ENCODE measurements around the gene ACLY.
A peak's percentile ranks its signal among the peaks of the same experiment; 100 is the strongest.
"Not testable (repeated sequence)": the region's sequence is repeated elsewhere in the genome, so short reads cannot be mapped to it uniquely, and the experiment has no call there.

The ACLY gene

DNA sequence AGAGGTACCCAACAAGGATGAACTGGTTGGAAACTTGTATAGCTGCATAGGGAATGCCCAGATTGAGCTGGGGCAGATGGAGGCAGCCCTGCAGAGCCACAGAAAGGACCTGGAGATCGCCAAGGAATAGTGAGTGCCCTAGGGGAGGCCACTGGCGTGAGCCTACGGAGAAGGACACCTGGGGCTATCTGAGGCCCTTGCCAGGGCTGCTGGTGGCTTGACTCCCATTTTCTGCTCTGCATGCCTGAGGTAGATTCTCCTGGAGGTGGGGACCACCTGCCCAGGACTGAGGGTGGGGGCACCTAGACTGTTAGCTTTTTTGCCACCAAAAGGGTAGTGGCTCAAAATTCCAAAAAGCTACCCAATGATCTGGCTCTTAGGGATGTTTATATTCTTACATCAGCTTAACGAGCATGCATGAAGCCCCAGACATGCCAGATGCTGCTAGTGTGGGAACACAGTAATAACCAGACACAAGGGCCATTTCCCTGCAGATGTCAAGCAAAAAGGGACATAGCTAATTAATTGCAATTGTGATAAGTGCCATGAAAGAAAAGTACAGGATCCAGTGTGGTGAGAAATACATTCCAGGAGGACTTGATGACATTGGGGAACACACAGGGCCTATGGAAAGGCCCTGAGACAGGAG lies 20.4 kb upstream of the ACLY start:
- peak; percentile 49 for DNase-seq

DNA sequence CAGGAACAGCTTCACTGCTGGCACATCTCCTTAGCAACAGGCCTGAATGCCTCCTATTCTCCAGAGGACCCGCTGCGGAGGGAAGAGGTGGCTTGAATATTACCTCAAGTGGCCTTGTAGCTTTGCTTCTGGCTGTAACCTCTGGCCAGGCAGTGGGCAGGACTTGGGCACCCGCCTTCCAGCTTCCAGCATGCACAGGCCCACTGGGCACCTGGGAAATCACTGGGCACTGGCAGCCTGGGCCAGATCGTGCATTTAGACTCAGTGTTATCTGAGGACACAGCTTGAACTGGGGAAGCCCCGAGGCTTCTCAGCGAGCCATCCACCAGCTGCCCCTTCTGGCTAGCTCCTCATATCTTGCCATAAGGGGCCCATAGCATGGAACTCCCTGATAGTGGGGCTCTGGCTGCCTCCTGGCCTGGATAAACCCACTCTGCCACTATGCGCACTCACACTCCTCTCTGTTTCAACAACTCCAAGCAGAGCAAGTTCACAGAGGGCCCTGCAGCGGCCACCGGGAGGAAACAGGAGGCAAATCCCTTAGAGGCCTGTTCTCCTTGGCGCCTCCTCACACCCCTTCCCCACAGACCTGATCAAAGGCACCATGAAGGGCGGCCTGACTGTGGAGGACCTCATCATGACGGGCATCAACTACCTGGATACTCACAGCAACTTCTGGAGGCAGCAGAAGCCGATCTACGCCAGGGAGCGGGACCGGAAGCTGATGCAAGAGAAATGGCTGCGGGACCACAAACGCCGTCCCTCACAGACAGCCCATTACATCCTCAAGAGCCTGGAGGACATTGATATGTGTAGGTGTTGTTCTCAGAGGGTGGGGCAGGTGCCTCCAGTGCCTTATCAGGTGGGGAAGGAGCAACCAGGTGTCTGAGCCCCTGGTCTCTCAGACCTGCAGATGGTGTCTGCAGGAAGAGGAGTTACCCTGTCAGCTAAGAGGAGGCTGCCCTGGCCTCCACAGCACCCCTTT lies 19.5 kb upstream of the ACLY start:
- no peak for DNase-seq

DNA sequence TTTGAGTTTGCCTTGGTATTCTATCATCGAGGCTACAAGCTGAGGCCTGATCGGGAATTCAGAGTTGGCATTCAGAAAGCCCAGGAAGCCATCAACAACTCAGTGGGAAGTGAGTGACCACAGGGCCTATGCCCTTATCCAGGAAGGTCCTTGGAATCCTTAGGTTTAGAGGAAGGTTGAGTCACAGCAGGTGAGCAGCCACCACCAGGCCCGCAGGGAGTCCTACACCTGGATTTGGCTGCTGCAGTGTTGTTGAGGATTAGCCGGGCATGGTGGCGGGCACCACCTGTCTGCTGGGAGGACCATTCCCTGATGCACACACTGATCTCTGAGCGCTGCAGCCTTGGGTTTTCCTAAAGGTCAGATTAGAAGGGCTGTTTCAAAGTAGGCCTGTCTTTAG lies 16.9 kb upstream of the ACLY start:
- no peak for DNase-seq

DNA sequence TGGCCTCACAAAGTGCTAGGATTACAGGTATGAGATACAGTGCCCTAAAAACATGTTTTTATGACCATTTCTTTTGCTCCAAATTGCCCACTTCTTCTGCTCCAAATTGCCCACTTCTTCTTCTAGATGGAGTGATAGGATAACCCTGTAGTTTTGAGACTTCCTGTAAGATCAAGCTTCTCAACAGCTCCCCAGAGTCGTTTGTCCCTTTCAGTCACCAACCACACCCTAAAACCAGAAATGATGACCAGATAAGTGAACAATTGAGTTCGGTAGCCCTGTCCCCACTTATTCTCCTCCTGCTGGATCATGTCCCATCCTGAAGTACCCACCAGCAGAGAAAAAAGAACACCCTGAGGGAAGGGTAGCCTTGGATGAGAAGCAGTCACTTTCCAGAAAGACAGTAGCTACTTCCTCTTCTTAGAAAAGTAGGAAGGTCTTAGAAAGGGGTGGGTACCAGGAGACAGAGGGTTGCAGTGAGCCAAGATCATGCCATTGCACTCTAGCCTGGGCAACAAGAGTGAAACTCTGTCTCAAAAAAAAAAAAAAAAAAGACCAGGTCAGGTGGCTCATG lies 14.2 kb upstream of the ACLY start:
- no peak for DNase-seq

DNA sequence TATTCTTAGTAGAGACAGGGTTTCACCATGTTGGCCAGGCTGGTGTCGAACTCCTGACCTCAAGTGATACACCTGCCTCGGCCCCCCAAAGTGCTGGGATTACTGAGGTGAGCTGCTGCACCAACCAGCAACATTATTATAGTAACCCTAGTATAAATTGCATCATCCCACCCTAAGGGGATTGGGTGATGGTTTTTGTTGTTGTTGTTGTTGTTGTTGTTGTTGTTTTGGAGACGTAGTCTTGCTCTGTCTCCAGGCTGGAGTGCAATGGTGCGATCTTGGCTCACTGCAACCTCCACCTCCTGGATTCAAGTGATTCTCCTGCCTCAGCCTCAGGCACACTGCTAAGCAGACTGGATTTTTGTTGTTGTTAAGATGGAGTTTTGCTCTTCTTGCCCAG lies 13.0 kb upstream of the ACLY start:
- DNase-seq: not testable (repeated sequence)

DNA sequence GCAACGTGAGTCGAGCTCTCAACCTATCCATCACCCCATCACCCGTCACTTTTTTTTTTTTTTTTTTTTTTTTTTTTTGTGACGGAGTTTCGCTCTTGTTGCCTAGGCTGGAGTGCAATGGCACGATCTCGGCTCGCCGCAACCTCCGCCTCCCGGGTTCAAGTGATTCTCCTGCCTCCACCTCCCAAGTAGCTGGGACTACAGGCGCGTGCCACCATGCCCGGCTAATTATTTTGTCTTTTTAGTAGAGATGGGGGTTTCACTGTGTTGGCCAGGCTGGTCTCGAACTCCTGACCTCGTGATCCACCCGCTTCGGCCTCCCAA lies 12.0 kb upstream of the ACLY start:
- DNase-seq: not testable (repeated sequence)

DNA sequence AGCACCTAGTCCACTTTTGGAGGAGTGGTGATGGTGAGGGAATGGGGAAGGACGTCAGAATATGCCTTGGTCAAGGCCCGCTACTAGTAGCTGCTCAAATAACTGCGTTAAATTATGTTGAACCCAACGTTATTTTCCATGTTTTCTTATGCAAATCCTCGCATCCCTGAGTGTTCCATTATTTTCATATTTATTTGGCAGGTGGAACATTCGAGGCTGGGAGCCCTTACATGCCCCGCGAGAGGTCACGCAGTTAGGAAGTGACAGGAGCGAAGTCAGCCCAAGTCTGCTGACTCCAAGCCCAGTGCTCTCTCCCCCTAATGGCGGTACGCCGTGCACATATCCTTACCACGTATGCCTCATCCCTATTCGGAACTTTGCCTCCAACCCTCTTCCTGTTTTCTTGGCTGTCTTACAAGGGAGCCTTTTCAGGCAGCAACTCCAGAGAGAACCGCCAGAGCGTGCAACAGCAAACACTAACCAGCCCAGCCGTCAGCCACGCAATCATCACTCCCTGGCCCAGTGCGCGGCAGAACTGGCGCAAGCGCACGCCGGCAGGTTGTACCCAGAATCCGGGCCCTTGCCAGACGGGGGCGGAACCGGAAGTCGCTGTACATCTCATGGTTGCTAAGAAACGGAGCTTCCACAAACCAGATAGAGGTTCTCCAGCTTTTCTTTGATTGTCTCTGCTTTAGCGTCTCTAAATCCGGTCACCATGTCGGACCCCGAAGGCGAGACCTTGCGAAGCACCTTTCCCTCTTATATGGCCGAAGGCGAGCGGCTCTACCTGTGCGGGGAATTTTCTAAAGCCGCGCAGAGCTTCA lies 11.5 kb upstream of the ACLY start, which contains the start of gene ODAD4:
Gene ODAD4, plus strand, starts transcription at position 609 of the 824 bp plus-strand sequence. Its CDS starts 107 bp downstream, at position 716.
- peak; percentile 96 for DNase-seq

DNA sequence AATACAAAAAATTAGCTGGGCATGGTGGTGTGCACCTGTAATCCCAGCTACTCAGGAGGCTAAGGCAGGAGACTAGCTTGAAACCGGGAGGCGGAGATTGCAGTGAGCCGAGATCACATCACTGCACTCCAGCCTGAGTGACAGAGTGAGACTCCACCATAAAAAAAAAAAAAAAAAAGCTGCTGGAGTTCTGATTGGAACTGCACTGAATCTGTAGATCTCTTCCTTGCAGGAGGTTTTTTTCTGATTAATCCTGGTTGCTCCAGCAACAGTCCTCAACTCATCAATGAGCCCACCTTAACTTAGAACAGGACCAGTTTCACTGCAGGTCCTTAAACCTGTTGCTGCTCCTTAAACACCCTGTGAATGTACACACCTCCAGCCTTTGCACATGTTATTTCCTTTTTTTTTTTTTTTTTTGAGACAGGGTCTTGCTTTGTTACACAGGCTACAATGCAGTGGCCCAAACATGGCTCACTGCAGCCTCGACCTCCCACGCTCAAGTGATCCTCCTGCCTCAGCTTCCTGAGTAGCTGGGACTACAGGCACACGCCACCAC lies 10.0 kb upstream of the ACLY start:
- no peak for DNase-seq

DNA sequence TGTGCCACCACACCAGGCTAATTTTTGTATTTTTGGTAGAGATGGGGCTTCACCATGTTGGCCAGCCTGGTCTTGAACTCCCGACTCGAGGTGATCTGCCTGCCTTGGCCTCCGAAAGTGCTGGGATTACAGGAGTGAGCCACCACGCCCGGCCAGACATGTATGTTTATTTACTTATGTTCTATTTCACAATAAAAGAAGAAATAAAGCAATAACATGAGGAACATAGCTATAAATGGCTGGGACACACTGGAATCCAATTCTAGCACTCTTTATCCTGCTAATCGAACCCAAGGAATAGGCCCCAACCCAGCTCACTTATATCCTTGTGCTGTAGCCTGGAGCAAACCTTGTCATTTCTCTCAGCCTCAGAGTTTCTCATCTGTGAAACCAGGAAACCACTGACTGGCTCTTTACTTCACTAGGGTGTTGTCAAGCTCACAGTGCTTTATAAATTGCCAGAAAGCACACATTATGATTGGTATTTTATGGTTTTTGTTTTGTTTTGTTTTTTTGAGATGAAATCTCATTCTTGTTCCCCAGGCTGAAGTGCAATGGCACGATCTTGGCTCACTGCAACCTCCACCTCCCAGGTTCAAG lies 7.3 kb upstream of the ACLY start:
- no peak for DNase-seq

DNA sequence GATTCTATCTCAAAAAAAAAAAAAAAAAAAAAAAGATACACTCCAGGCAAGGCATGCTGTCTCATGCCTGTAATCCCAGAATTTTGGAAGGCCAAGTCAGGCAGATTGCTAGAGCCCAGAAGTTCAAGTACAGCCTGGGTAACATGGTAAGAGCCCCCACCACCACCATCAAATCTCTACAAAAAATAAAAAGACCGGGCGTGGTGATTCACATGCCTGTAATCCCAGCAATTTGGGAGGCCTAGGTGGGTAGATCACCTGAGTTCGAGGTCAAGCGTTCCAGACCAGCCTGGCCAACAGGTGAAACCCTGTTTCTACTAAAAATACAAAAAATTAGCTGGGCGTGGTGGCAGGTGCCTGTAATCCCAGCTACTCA lies 1.8 kb upstream of the ACLY start:
- DNase-seq: no peak

DNA sequence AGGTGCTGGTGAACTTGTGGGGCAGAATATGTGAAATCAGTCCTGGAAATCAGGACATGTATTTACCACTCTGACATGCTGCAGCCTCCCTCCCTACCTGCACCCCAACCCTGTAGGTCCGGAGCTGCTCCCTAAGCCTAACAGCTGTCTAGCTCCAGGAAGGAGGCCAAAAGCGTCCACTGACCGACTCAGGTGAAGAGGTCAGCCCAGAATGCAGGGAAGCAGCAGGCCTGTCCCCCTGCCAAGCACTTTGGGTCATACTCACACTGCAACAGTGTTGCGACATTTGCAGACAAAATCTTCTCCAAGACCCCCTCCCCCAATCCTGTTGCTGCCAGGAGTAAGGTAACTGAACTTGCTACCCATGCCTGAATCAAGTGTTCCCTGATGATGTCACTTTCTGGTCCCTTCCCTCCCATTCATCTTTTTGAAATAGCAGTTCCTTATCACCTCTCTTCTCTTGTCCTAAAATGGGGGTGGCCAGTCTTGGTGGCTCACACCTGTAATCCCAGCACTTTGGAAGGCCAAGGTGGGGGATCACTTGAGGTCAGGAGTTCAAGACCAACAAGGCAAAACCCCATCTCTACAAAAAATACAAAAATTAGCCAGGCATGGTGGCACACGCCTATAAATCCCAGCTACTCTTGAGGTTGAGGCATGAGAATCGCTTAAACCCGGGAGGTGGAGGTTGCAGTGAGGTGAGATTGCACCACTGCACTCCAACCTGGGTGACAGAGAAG lies 1.3 kb upstream of the ACLY start:
- no peak for DNase-seq

DNA sequence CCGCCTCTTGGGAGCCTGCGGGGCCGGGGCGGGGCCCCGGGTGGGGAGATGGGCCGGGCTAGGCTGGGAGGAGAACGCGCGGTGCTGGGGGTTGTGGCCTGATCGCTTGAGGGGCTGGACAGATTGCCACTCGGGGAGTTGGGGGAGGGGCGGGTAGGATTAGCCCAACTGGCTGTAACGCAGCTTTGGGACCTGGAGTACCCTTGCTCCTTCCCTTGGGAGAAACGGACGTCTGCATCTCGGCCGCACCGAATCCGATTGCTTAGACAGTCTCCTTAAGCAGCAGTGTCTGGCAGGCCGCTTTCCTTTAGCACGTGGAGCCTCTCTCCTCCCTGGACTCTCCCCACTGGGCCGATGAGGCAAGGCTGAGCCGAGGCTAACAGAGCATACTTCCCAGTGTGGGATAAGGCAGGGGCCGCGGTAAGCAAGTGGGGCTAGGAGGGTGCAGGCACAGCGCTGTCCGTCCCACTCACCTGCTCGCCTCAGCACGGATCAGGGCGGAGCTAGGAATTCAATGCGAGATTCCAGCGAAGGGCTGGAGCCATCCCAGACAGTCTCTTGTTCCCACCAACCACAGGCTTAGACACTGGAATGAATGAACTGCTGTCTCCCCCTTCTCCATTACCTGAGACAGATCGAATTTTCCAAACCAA lies 540 bp upstream of the ACLY start:
- peak; percentile 71 for DNase-seq

DNA sequence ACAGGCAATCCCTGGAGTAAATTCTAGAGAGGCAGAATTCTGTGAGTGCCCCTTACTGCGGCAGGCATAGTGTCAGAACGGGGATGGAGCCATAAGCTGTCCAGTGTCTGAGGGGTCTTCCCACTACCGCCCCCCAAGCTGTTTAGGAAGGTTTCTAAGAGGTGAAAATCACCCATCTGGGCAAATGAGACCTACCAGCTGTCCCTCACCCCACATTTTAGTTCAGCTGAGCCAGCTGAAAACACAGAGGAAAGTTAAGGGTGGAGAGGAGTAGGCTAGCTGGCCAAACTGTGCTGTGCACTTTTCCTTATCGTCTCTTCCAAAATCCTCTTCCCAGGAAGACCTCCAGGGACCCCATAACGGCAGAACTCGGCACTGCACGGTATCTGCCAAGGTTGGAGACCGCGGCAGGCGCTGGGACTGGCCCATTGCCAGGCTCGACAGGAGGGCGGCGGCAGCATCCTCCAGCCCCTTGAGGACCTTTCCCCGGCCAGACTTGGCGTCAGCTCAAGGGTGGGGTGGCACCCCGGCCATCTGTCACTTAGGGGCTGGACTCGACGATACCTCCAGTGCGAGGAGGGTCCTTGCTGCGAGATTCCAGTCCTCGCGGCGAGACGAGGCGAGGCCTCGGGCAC lies 955 bp downstream of the ACLY start:
- peak; percentile 60 for DNase-seq

DNA sequence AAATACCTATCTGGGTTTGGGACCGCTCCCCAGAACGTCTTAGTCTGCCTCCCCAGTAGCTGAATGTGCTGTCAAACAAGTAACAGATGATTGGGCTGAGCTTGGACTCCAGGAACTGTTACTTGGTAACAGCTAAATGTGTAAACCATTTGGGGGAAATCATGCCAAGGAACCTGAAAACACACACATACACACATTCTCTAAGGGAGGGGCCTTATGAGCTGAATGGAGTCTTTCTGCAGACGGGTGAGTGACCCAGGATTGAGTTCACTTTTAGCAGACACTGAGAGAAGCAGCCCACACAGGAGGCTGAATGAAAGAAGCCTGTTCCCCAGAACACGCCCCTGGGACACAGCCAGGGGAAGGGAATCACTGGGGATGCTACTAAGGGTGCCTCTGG lies 1.6 kb downstream of the ACLY start:
- DNase-seq: peak; percentile 35

DNA sequence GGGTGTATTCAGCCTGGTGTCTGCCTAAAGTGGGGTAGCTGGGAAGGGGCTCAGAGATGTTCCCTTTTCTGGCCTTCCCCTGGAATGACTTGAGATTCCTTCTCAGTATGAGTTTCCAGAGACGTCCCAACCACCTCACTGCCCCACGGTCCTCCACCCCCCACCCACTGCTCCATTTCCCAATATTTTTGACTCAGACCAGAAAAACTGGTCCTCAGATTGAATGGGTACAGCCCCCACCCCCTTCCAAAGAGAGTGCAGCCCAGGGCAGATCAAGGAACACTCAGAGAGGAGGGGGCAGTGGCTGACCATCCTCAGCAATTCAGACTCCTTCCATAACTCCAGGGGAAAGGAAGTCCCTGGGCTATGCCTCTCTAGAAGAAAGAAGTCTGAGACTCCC lies 3.2 kb downstream of the ACLY start:
- no peak for DNase-seq

DNA sequence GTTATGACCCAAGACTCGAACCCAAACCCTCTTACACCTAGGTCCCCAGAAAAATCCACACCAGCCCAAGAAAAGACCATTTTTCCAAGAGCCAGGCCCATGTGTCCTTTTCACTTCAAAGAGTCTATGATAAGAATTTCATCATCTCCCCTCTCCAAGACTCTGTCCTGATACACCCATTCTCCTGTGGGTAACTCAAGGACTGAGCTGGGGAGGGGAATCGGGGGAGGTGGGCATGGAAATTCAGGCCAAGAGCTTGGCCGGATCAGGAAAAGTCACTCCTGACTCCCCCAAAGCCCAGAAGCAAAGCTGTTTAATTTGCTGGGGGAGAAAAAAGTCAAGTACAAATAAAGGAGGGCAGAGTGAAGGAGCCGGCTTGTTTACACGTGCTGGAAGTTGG lies 3.7 kb downstream of the ACLY start:
- no peak for DNase-seq

DNA sequence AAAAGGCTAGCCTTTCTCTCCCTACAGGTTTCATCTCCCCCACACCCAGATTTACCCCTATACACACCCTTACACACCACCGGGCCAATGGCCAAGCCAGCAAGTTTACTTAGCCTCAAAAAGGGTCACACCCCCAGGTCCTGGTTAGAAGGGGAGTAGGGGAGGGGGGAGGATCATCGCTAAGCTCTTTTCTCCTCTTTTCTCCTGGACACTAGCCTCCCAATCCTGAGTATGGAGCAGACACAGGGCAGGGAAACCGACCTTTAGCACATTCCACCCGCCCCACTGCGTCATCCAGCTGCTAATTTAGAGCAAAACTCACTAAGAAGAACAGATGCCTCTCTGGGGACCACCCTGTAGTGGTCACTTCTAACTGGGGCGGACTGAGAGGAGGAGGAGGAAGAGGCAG lies 4.4 kb downstream of the ACLY start:
- no peak for DNase-seq

DNA sequence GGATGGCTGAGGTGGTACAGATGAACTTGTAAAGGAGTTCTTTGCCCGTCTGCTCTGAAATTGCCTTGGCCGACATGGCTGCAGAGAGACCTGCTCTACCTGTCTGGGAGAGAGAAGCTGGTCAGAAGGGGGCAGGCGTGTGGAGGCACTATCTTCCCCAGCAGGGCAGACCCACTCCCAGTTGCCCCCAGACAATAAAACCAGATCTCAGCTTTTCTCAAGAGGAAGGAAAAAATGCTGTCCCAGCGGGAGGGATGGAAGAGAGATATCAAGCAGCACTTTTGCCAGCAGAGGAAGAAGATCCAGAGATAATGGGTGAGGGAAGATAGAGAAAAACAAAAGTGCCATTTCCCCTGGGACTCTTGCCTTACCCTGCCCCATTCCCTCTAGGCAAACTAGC lies 5.0 kb downstream of the ACLY start:
- DNase-seq: no peak

DNA sequence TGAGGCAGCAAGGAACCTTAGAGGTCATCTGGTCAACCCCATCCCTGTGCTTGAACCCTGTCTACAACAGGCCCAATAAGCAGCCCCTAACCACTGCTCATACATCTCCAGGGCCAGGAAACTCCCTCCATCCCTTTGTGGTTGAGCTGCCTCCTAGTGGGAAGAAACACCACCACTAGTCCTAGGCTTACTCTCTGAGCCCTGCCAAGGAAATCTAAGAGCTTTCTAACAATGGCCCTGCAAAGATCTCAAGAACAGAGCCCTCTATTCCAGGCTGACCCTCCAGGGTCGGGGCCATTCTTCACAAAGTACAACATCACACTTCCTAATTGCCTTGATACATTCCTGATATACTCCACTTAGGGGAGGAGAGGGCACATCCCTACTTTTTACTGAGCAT lies 5.8 kb downstream of the ACLY start:
- no peak for DNase-seq

DNA sequence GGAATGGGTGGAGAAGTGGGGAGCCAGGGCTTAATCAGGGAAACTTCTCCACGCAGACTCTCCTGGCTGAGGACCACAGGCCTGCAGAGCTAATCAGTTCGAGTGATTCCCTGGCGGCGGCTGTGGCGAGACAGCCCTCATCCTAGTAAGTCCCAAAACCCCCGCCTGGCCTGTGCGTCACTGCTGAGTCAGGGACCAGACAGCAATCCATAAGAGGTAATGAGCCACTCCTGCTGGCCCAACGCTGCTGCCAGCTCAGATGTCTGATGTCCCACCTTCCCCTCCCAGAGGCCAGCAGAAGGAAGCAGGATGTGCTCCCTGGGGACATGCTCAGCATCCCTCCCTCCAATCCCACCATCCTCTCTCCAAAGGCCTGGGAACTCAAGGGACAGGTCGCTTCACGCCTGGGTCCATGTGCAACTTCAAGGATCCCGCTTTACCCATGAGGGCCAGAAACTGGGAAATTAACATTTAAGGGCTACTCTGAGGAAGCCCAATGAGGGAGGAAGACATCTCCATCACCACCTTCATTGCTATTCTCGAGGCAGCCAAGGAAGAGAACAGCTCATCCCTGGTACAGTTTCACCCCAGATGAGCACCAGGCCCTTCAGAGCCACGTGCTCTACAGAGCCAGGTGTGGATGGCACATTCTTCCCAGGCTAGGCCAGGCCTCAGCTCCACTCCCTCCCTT lies 7.9 kb downstream of the ACLY start:
- no peak for DNase-seq
